Natural killer cell (primary cell): ENCODE results near the gene FAM53B. TPM values are rescaled to one million over a fixed set of nuclear protein-coding genes. Genes with fewer than 3 reads are reported as not detected.

Experiments used
- ATAC-seq, 3 donors: fragments of 150-1000 bp in 2 of 3; fragments of 200-7000 bp in 1 of 3; cut with Tn5 transposase; 1 replicate in 1 of 3; 2 replicates in 2 of 3; pipeline ENCODE4 v1.10.0; 2021; ENCODE audit warnings: mild to moderate bottlenecking in 2 of 3, moderate library complexity in 2 of 3
- DNase-seq, 2 donors: peaks; one replicate each; pipeline versions ENCODE4 v3.0.0 to v3.0.0-alpha.2; 2013 to 2021; ENCODE audit warnings: mixed read lengths in 1 of 2
- H3K27ac ChIP-seq: one replicate; pipeline ENCODE4 v1.5.1; 2013; ENCODE audit warnings: mild to moderate bottlenecking, low read length
- H3K27me3 ChIP-seq: one replicate; pipeline ENCODE4 v1.6.1; 2013; ENCODE audit warnings: low read length; ENCODE audit not compliant: control insufficient read depth, insufficient read depth
- H3K36me3 ChIP-seq: one replicate; pipeline ENCODE4 v1.6.1; 2013; ENCODE audit warnings: low read length; ENCODE audit not compliant: control insufficient read depth, insufficient read depth
- H3K4me1 ChIP-seq: one replicate; pipeline ENCODE4 v1.6.1; 2013; ENCODE audit warnings: low read length; ENCODE audit not compliant: control insufficient read depth, insufficient read depth
- H3K4me3 ChIP-seq: one replicate; pipeline ENCODE4 v1.5.1; 2013; ENCODE audit warnings: low read length
- H3K9me3 ChIP-seq: one replicate; pipeline ENCODE4 v1.6.1; 2013; ENCODE audit warnings: low read length; ENCODE audit not compliant: control insufficient read depth, insufficient read depth
- H3K27ac Mint-ChIP-seq, 2 donors: one replicate each; pipeline ENCODE4 v1.8.0; 2022; ENCODE audit warnings: mild to moderate bottlenecking in 2 of 2, mixed read lengths in 2 of 2, moderate library complexity in 1 of 2
- H3K27me3 Mint-ChIP-seq, 2 donors: one replicate each; pipeline ENCODE4 v1.8.0; 2022; ENCODE audit warnings: low read depth in 2 of 2, mixed read lengths in 2 of 2
- H3K36me3 Mint-ChIP-seq: one replicate; pipeline ENCODE4 v1.8.0; 2022; ENCODE audit warnings: mixed read lengths
- H3K4me1 Mint-ChIP-seq, 2 donors: one replicate each; pipeline ENCODE4 v1.8.0; 2022; ENCODE audit warnings: mixed read lengths in 2 of 2
- H3K4me3 Mint-ChIP-seq: one replicate; pipeline ENCODE4 v1.8.0; 2022; ENCODE audit warnings: mild to moderate bottlenecking, moderate library complexity, mixed read lengths
- H3K9me3 Mint-ChIP-seq, 2 donors: one replicate each; pipeline ENCODE4 v1.8.0; 2022; ENCODE audit warnings: mixed read lengths in 2 of 2
- WGBS: methylation state at CpG from one replicate; pipeline ENCODE4 v1.1.7; 2013; ENCODE audit warnings: missing lambda C conversion rate; ENCODE audit not compliant: insufficient coverage; 5-methylcytosine and 5-hydroxymethylcytosine counted together
- intact Hi-C: fragments of 100-400 bp; cut with micrococcal nuclease; formaldehyde crosslinking; loops from one replicate; pipeline ENCODE4 v1.14.2; 2022
- total RNA-seq, 4 donors: library from RNA; stranded (reverse); fragments of 120-200 nt in 1 of 4; gene quantifications; one replicate each; pipeline versions ENCODE4 v1.2.3 to v1.2.4, GENCODE V29; 2013 to 2022
- TF ChIP-seq, protein P1 (sequence below): fragments of 200-600 bp; IDR thresholded peaks from one replicate; pipeline ENCODE4 v1.8.0; 2022; ENCODE audit warnings: antibody characterized with exemption

Gene FAM53B
- total RNA-seq, 3 donors from 2014 or later (not counting 1 experiment from before 2014, with no cell fraction given), result 77.4 to 172 (median 121) TPM

DNA sequence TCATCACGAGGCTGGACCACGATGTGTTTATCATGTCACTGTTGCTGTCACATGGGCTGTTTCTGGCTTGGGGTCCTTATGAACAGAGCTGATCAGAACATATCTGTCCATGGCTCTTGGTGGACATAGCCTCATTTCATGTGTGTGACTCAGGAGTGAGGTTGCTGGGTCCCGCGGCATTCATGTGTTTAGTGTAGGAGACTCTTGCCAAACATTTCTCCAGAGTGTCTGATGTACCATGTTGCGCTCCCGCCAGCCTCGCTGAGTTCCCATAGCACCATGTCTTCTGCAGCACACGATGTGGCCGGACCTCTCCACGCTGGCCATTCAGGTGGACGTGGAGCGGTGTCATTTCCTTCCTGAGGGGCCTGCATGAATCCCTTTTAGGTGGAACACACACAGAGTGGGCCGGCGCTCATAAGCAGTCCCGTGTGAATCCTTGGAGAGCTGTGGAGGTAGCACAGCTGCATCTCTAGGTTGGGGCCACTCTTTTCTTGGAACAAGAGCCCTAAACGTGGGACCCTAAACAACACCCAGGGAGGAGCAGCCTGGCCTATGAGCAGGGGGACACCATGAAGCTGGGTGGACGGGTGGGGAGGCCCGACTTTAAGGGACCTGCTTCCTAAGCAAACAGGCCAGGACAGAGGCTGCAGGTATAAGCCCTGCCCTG lies 147.9 kb downstream of the FAM53B start:
- Mint-ChIP-seq H3K9me3 (no peaks in the 10 kb centered on the region), H3K27ac (no peak overlapping the region), H3K36me3 (no peaks in the 10 kb centered on the region), H3K4me3 (no peak overlapping the region), H3K27me3 (no peaks in the 10 kb centered on the region), H3K4me1 (peaks cover 0 to 30% of the 10 kb centered on the region in 2 donors)
- ATAC-seq (no peak), DNase-seq (no peak)
- 87% methylated on average over 18 of the region's 18 CpGs for WGBS
- TF ChIP-seq, protein P1, sequence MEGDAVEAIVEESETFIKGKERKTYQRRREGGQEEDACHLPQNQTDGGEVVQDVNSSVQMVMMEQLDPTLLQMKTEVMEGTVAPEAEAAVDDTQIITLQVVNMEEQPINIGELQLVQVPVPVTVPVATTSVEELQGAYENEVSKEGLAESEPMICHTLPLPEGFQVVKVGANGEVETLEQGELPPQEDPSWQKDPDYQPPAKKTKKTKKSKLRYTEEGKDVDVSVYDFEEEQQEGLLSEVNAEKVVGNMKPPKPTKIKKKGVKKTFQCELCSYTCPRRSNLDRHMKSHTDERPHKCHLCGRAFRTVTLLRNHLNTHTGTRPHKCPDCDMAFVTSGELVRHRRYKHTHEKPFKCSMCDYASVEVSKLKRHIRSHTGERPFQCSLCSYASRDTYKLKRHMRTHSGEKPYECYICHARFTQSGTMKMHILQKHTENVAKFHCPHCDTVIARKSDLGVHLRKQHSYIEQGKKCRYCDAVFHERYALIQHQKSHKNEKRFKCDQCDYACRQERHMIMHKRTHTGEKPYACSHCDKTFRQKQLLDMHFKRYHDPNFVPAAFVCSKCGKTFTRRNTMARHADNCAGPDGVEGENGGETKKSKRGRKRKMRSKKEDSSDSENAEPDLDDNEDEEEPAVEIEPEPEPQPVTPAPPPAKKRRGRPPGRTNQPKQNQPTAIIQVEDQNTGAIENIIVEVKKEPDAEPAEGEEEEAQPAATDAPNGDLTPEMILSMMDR, result no peak
- H3K9me3 ChIP-seq, result no peaks in the 10 kb centered on the region
- no peak overlapping the region for H3K4me3 ChIP-seq
- H3K27me3 ChIP-seq, result no peaks in the 10 kb centered on the region
- no peaks in the 10 kb centered on the region for H3K36me3 ChIP-seq
- H3K4me1 ChIP-seq, result peaks cover 22% of the 10 kb centered on the region
- intact Hi-C loops, result no loop called here
- no peak overlapping the region for H3K27ac ChIP-seq

DNA sequence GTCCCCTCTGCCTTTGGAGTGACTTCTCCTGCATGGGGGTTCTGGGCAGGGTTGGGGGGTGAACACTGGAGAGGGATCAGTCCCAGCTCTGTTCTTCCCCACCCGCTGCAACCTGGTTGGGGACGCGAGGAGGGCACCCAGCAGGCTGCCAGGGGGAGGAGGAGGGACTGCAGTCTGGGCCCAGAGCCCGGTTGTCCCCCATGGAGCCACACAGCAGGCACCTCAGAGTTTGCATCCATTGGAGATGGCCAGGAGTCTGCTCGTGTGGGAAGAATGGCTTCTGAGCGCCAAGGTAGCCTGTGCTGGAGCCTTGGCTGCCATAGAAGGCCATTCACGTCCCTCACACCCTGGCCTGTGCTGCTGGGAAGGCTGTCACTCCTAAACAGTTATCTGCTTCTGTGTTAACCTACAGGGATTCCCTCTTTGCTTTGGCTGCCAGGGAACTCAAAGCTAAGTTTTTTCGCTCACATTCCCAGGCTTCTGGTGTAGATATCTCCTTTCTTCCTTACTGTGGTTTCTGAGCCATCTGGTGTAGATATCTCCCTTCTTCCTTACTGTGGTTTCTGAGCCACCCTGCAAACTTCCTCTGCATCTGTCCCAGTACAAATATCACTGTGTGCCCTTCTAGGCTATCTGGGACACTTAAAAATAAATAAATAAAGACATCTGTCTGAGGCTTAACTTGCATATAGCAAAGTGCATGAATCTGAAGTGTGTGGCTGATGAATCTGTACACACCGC lies 148.9 kb downstream of the FAM53B start:
- Mint-ChIP-seq H3K27me3 (no peaks in the 10 kb centered on the region), H3K9me3 (no peaks in the 10 kb centered on the region), H3K27ac (no peak overlapping the region), H3K4me3 (no peak overlapping the region), H3K36me3 (no peaks in the 10 kb centered on the region), H3K4me1 (peaks cover 0 to 22% of the 10 kb centered on the region in 2 donors)
- Histone ChIP-seq H3K36me3 (no peaks in the 10 kb centered on the region), H3K4me3 (no peak overlapping the region), H3K4me1 (peaks cover 13% of the 10 kb centered on the region), H3K9me3 (no peaks in the 10 kb centered on the region), H3K27ac (no peak overlapping the region), H3K27me3 (no peaks in the 10 kb centered on the region)
- ATAC-seq (no peak), DNase-seq (no peak)
- intact Hi-C loops, result no loop called here
- WGBS, result 92% methylated on average over 9 of the region's 9 CpGs
- TF ChIP-seq, protein P1, result no peak

DNA sequence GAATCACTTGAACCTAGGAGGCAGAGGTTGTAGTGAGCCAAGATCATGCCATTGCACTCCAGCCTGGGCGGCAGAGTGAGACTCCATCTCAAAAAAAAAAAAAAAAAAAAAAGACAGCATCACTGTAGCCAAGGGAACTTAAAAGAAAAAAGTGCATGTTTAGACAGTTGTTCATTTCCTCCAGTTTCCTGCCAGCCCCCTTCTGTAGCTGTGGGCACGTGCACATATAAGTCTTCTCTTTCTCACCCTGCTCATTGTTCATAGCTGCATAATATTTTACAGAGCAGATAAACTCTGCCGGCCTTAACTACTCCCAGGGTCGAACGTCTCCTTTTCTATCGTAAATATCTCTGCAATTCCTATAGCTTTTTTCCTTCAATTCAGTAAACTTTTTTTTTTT lies 149.9 kb downstream of the FAM53B start:
- no peak overlapping the region for H3K4me3 ChIP-seq
- 89% methylated on average over 6 of the region's 6 CpGs for WGBS
- intact Hi-C loops, result no loop called here
- H3K27ac ChIP-seq, result no peak overlapping the region
- DNase-seq, result no peak
- TF ChIP-seq, protein P1, result no peak
- H3K9me3 Mint-ChIP-seq, result no peaks in the 10 kb centered on the region
- peaks cover 0 to 18% of the 10 kb centered on the region in 2 donors for H3K4me1 Mint-ChIP-seq
- H3K4me1 ChIP-seq, result peaks cover 10% of the 10 kb centered on the region
- H3K27me3 Mint-ChIP-seq, result no peaks in the 10 kb centered on the region
- no peak overlapping the region for H3K27ac Mint-ChIP-seq
- no peak overlapping the region for H3K4me3 Mint-ChIP-seq
- H3K27me3 ChIP-seq, result no peaks in the 10 kb centered on the region
- no peaks in the 10 kb centered on the region for H3K36me3 Mint-ChIP-seq
- no peaks in the 10 kb centered on the region for H3K9me3 ChIP-seq
- ATAC-seq, result no peak
- no peaks in the 10 kb centered on the region for H3K36me3 ChIP-seq
